Ovary (tissue), 9 donors: ENCODE results near the gene AMOT. TPM values are rescaled to one million over a fixed set of nuclear protein-coding genes. Genes with fewer than 3 reads are reported as not detected.

Experiments
- DNase-seq, 5 donors: peaks; one replicate each; pipeline ENCODE4 v3.0.0-alpha.2; 2019 to 2020
- H3K27ac ChIP-seq, 2 donors: fragments of 200-600 bp; one replicate each; pipeline versions ENCODE4 v1.5.1 to v1.8.0; 2019 to 2022
- H3K27me3 ChIP-seq: fragments of 200-600 bp; one replicate; pipeline ENCODE4 v1.8.0; 2022
- H3K36me3 ChIP-seq: fragments of 200-600 bp; sonication (generic); one replicate; pipeline ENCODE4 v1.5.1; 2019
- H3K4me1 ChIP-seq: one replicate; pipeline ENCODE4 v1.8.1; 2013; ENCODE audit warnings: mild to moderate bottlenecking, moderate library complexity; ENCODE audit not compliant: insufficient read depth
- H3K4me3 ChIP-seq: fragments of 200-600 bp; sonication (generic); one replicate; pipeline ENCODE4 v1.5.1; 2017
- H3K9me3 ChIP-seq, 2 donors: fragments of 200-600 bp in 1 of 2; sonication (generic) in 1 of 2; one replicate each; pipeline versions ENCODE4 v1.5.1 to v1.8.1; 2013 to 2019; ENCODE audit warnings: mild to moderate bottlenecking in 1 of 2, moderate library complexity in 1 of 2
- CTCF ChIP-seq, 3 donors: fragments of 450-650 bp in 2 of 3; fragments of 200-600 bp in 1 of 3; IDR thresholded peaks; one replicate each; pipeline versions ENCODE4 v1.5.1 to v1.8.0; 2016 to 2022; ENCODE audit warnings: antibody characterized with exemption in 3 of 3, mild to moderate bottlenecking in 1 of 3
- EP300 ChIP-seq: sonication (generic); formaldehyde crosslinking; IDR thresholded peaks from one replicate; pipeline ENCODE4 v1.6.1; 2017; ENCODE audit warnings: antibody characterized with exemption
- POLR2A ChIP-seq: fragments of 450-650 bp; IDR thresholded peaks from one replicate; pipeline ENCODE4 v1.6.1; 2017; ENCODE audit warnings: antibody characterized with exemption, mild to moderate bottlenecking, moderate library complexity
- WGBS, 3 donors: extraction: QIAGEN DNeasy Blood & Tissue Kit in 1 of 3; methylation state at CpG; one replicate each; pipeline versions ENCODE4 v1.1.5 to v1.1.7; 2013 to 2017; 5-methylcytosine and 5-hydroxymethylcytosine counted together
- intact Hi-C, 4 donors: fragments of 100-400 bp; cut with DNase I; formaldehyde crosslinking; loops; one replicate each; pipeline versions ENCODE4 v1.11.0 to v1.15.1; 2022 to 2023
- polyA plus RNA-seq, 2 donors: library from polyadenylated mRNA; stranded (reverse); fragments of 200-250 nt in 1 of 2; fragments of 350-450 nt in 1 of 2; fragmentation: Illumina TruSeq in 1 of 2; extraction: RNeasy Lipid Tissue Mini Kit (QIAGEN cat#74804) in 1 of 2; gene quantifications; one replicate each; pipeline ENCODE4 v1.2.3, GENCODE V29; 2013 to 2014
- total RNA-seq, 7 donors: library from RNA; depleted of rRNA in 2 of 7; stranded (reverse); fragments of >200 nt in 2 of 7; fragmentation: NEBNext Ultra II Directional in 3 of 7; extraction: Animal tissue kit (Norgen Biotek cat#: 25700) in 3 of 7; gene quantifications; one replicate each; pipeline versions ENCODE4 v1.1.0 to v1.2.4, GENCODE V29; 2016 to 2023
- donor health status: DM: no; HTN: no; CAD: no; lungs with moderate emphysema.
- donor health status: DM: no; HTN: no; CAD: no.
- donor health status: Bipolar disorder and iron deficiency.
- donor health status: DM: yes; HTN: yes; CAD: no.
- donor health status: DM: no; HTN: no; CAD: no.
- donor health status: DM: yes; HTN: yes; CAD: no.

AMOT gene
- total and polyA plus RNA-seq, 9 donors = 3.2 to 38.5 (median 16.7) TPM

GRCh38 chrX:112784692-112785091, 55.9 kb downstream of the AMOT start:
- intact Hi-C loops = no loop called here
- no peak overlapping the region for H3K27ac ChIP-seq
- DNase-seq = no peak
- H3K4me3 ChIP-seq = no peak overlapping the region
- no peaks in the 10 kb centered on the region for H3K27me3 ChIP-seq
- no peaks in the 10 kb centered on the region for H3K9me3 ChIP-seq
- no peaks in the 10 kb centered on the region for H3K36me3 ChIP-seq
- no peaks in the 10 kb centered on the region for H3K4me1 ChIP-seq
- 73 to 82% (median 81%) methylated on average over 3 of the region's 3 CpGs for WGBS, 3 donors
- TF ChIP-seq EP300 = no peak
- no peak for TF ChIP-seq CTCF (IDR thresholded peaks at IDR 0.05)
- TF ChIP-seq POLR2A = no peak

GRCh38 chrX:112779139-112779538, 61.5 kb downstream of the AMOT start:
- DNase-seq = no peak
- TF ChIP-seq POLR2A (no peak), CTCF (IDR thresholded peaks at IDR 0.05) (no peak), EP300 (no peak)
- no peaks in the 10 kb centered on the region for H3K9me3 ChIP-seq
- no peak overlapping the region for H3K27ac ChIP-seq
- WGBS, 3 donors = 81 to 86% (median 81%) methylated on average over 9 of the region's 9 CpGs
- H3K4me3 ChIP-seq = no peak overlapping the region
- no peaks in the 10 kb centered on the region for H3K4me1 ChIP-seq
- H3K36me3 ChIP-seq = no peaks in the 10 kb centered on the region
- intact Hi-C loops = no loop called here
- H3K27me3 ChIP-seq = no peaks in the 10 kb centered on the region

- no peak overlapping the region for H3K27ac ChIP-seq
- TF ChIP-seq POLR2A (no peak), CTCF (IDR thresholded peaks at IDR 0.05) (no peak)
- H3K9me3 ChIP-seq = no peaks in the 10 kb centered on the region
- WGBS, 3 donors = 41 to 50% (median 50%) methylated on average over 10 of the region's 10 CpGs
- DNase-seq = no peak
- no peaks in the 10 kb centered on the region for H3K4me1 ChIP-seq
- H3K27me3 ChIP-seq = no peaks in the 10 kb centered on the region
- H3K36me3 ChIP-seq = no peaks in the 10 kb centered on the region
- no peak overlapping the region for H3K4me3 ChIP-seq
- intact Hi-C loops = no loop called here
Observed at GRCh38 chrX:112774651-112775293, 65.9 kb downstream of the AMOT start.

GRCh38 chrX:112774142-112774541, 66.5 kb downstream of the AMOT start:
- intact Hi-C loops = no loop called here
- Histone ChIP-seq H3K27me3 (no peaks in the 10 kb centered on the region), H3K4me3 (no peak overlapping the region), H3K9me3 (no peaks in the 10 kb centered on the region), H3K27ac (no peak overlapping the region), H3K4me1 (no peaks in the 10 kb centered on the region), H3K36me3 (no peaks in the 10 kb centered on the region)
- TF ChIP-seq POLR2A = no peak
- TF ChIP-seq EP300 = no peak
- TF ChIP-seq CTCF (IDR thresholded peaks at IDR 0.05) = no peak
- no peak for DNase-seq
- WGBS, 3 donors = 29 to 41% (median 38%) methylated on average over 4 of the region's 4 CpGs
